OCI-LY7 (cell line): Measurements from ENCODE around the gene TRABD2B. TPM values are rescaled to one million over a fixed set of nuclear protein-coding genes. Genes with fewer than 3 reads are reported as not detected.

Source experiments
- BruUV-seq: library from RNA; stranded (reverse); fragments of 400-500 nt; replicated peaks from 2 replicates; lab custom pipeline; 2021; lab: Mats Ljungman, UMichigan
- CTCF ChIA-PET: fragments of 300-600 bp; sonication (Branson Sonifier 250); formaldehyde crosslinking; loops from one replicate; lab custom pipeline; 2022; ENCODE audit warnings: antibody characterized with exemption; ENCODE audit not compliant: unreplicated experiment; lab: Charles Lee
- POLR2A ChIA-PET: fragments of 300-600 bp; sonication (Branson Sonifier 250); formaldehyde crosslinking; loops from one replicate; lab custom pipeline; 2022; ENCODE audit warnings: antibody characterized with exemption; lab: Charles Lee
- DNase-seq: peaks from one replicate; pipeline ENCODE4 v3.0.0-alpha.2; 2015; ENCODE audit warnings: low spot score
- H2AFZ ChIP-seq: fragments of 200-600 bp; sonication (generic), shearing (Covaris generic); 2 replicates; pipeline ENCODE4 v1.6.1; 2014; ENCODE audit warnings: mild to moderate bottlenecking, antibody characterized with exemption, low read length, moderate library complexity
- H3K27ac ChIP-seq: fragments of 200-600 bp; sonication (generic); 2 replicates; pipeline ENCODE4 v1.5.1; 2014; ENCODE audit warnings: mixed run types, low read depth, mild to moderate bottlenecking, moderate library complexity, low read length, inconsistent platforms; ENCODE audit not compliant: poor library complexity, severe bottlenecking
- H3K36me3 ChIP-seq: fragments of 200-600 bp; sonication (generic); 2 replicates; pipeline ENCODE4 v1.6.1; 2014; ENCODE audit warnings: mild to moderate bottlenecking, antibody characterized with exemption, low read length, moderate library complexity, mixed read lengths; ENCODE audit not compliant: insufficient read depth
- H3K4me1 ChIP-seq: fragments of 200-600 bp; sonication (generic); 2 replicates; pipeline ENCODE4 v1.5.1; 2014; ENCODE audit warnings: mild to moderate bottlenecking, low read length; ENCODE audit not compliant: insufficient read depth, poor library complexity, severe bottlenecking
- H3K4me2 ChIP-seq: fragments of 200-600 bp; sonication (generic); 2 replicates; pipeline ENCODE4 v1.6.1; 2014; ENCODE audit warnings: mild to moderate bottlenecking, low read length
- H3K4me3 ChIP-seq: fragments of 200-600 bp; sonication (generic); 2 replicates; pipeline ENCODE4 v1.5.1; 2014; ENCODE audit warnings: mild to moderate bottlenecking, low read depth, low read length; ENCODE audit not compliant: poor library complexity, severe bottlenecking
- H3K79me2 ChIP-seq: fragments of 200-600 bp; sonication (generic); 2 replicates; pipeline ENCODE4 v1.6.1; 2016; ENCODE audit warnings: low read depth, mild to moderate bottlenecking, low read length, moderate library complexity, mixed read lengths; ENCODE audit not compliant: insufficient read depth
- H3K9me2 ChIP-seq: fragments of 200-600 bp; sonication (generic); 2 replicates; pipeline ENCODE4 v1.6.1; 2016; ENCODE audit warnings: mild to moderate bottlenecking, low read length, mixed read lengths; ENCODE audit not compliant: insufficient read depth
- H3K9me3 ChIP-seq: fragments of 200-600 bp; sonication (generic); 2 replicates; pipeline ENCODE4 v1.6.1; 2014; ENCODE audit warnings: mild to moderate bottlenecking, mixed run types, low read length, mixed read lengths
- H4K20me1 ChIP-seq: fragments of 200-600 bp; sonication (generic); 2 replicates; pipeline ENCODE4 v1.6.1; 2014; ENCODE audit warnings: mild to moderate bottlenecking, antibody characterized with exemption, low read length, moderate library complexity, mixed read lengths; ENCODE audit not compliant: insufficient read depth
- CTCF ChIP-seq: fragments of 200-600 bp; sonication (generic); conservative IDR thresholded peaks from 2 replicates; pipeline ENCODE4 v1.5.1; 2014; ENCODE audit warnings: mild to moderate bottlenecking, antibody characterized with exemption, low read length, moderate library complexity, mixed read lengths
- EZH2phosphoT487 ChIP-seq: fragments of 200-600 bp; sonication (generic); IDR thresholded peaks from 2 replicates; pipeline ENCODE4 v1.6.1; 2018; ENCODE audit warnings: low read depth, borderline replicate concordance, mild to moderate bottlenecking, mixed run types, antibody characterized with exemption, low read length, moderate library complexity, mixed read lengths
- intact Hi-C: fragments of 100-400 bp; cut with micrococcal nuclease; formaldehyde crosslinking; loops from one replicate; pipeline ENCODE4 v1.10.0; 2022; ENCODE audit not compliant: unreplicated experiment
- total RNA-seq, 2 experiments: library from RNA; depleted of rRNA in 1 of 2; stranded (reverse); fragments of >200 nt in 1 of 2; shearing (Covaris generic) in 1 of 2; gene quantifications; 2 replicates each; pipeline ENCODE4 v1.2.3, GENCODE V29; 2014 to 2022

TRABD2B gene
- total RNA-seq, 2 experiments from 2014 or later = not detected

- H3K9me3 ChIP-seq = no peaks in the 10 kb centered on the region
- H3K36me3 ChIP-seq = no peaks in the 10 kb centered on the region
- ChIA-PET POLR2A (no interaction called here), CTCF (no interaction called here)
- intact Hi-C loops = no loop called here
- TF ChIP-seq CTCF (no peak), EZH2phosphoT487 (no peak)
- DNase-seq = no peak
- no peaks in the 10 kb centered on the region for H3K4me1 ChIP-seq
- H3K4me3 ChIP-seq = no peak overlapping the region
- no peaks in the 10 kb centered on the region for H3K9me2 ChIP-seq
- H3K4me2 ChIP-seq = no peak overlapping the region
- H4K20me1 ChIP-seq = no peaks in the 10 kb centered on the region
- no peaks in the 10 kb centered on the region for H3K79me2 ChIP-seq
- H3K27ac ChIP-seq = no peak overlapping the region
- BruUV-seq = no TSS peak
- H2AFZ ChIP-seq = no peak overlapping the region
These were observed 138.0 kb downstream of the TRABD2B start for GRCh38 chr1:47859092-47859743.

- DNase-seq = no peak
- Histone ChIP-seq H2AFZ (no peak overlapping the region), H3K4me3 (no peak overlapping the region), H4K20me1 (no peaks in the 10 kb centered on the region), H3K4me1 (no peaks in the 10 kb centered on the region), H3K27ac (no peak overlapping the region), H3K36me3 (no peaks in the 10 kb centered on the region), H3K4me2 (no peak overlapping the region), H3K79me2 (no peaks in the 10 kb centered on the region), H3K9me3 (no peaks in the 10 kb centered on the region), H3K9me2 (no peaks in the 10 kb centered on the region)
- BruUV-seq = no TSS peak
- POLR2A ChIA-PET = no interaction called here
- CTCF ChIA-PET = no interaction called here
- intact Hi-C loops = no loop called here
- TF ChIP-seq EZH2phosphoT487 (no peak), CTCF (no peak)
These were observed 140.2 kb downstream of the TRABD2B start for GRCh38 chr1:47856996-47857395.

DNA sequence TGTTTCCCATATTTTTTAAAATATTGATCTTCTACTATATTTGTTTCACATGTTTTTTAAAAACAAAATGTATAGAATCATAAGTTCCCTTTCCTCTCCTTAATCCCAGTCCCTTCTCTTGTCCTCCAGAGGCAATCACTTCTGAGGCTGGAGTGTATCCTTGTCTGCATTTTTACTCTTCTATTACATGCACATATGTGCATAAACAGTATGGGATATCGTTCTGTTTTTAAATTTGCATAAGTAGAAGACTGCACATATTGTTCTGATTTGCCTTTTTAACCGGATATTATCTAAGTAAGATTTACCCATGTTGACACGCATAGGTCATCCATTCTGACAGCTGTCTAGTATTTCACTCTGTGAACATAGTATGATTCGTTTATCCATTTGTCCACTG is 142.0 kb downstream of the TRABD2B start:
- H3K36me3 ChIP-seq = no peaks in the 10 kb centered on the region
- H3K4me3 ChIP-seq = no peak overlapping the region
- H3K4me1 ChIP-seq = no peaks in the 10 kb centered on the region
- H3K4me2 ChIP-seq = no peak overlapping the region
- BruUV-seq = no TSS peak
- no peak overlapping the region for H2AFZ ChIP-seq
- H4K20me1 ChIP-seq = no peaks in the 10 kb centered on the region
- TF ChIP-seq EZH2phosphoT487 = no peak
- TF ChIP-seq CTCF = no peak
- DNase-seq = no peak
- no peaks in the 10 kb centered on the region for H3K79me2 ChIP-seq
- no peak overlapping the region for H3K27ac ChIP-seq
- intact Hi-C loops = no loop called here
- no peaks in the 10 kb centered on the region for H3K9me2 ChIP-seq
- ChIA-PET POLR2A (no interaction called here), CTCF (no interaction called here)
- H3K9me3 ChIP-seq = no peaks in the 10 kb centered on the region
